H7 (cell line): ENCODE measurements around the gene KCNJ6. TPM values are rescaled to one million over a fixed set of nuclear protein-coding genes. Genes with fewer than 3 reads are reported as not detected.

Experiments used
- DNase-seq: peaks from one replicate; pipeline ENCODE4 v3.0.0; 2012
- H3K27me3 ChIP-seq: 2 replicates; pipeline ENCODE4 v1.6.0; 2011; ENCODE audit warnings: mild to moderate bottlenecking, low read length; ENCODE audit not compliant: control insufficient read depth, insufficient read depth
- H3K36me3 ChIP-seq: replicated peaks from 2 replicates; pipeline ENCODE4 v1.5.1; 2011; ENCODE audit warnings: low read length; ENCODE audit not compliant: control insufficient read depth, insufficient read depth
- H3K4me3 ChIP-seq: 2 replicates; pipeline ENCODE4 v1.5.1; 2011; ENCODE audit warnings: low read depth, mild to moderate bottlenecking, control low read depth, low read length, moderate library complexity; ENCODE audit not compliant: insufficient read depth
- total RNA-seq: library from RNA; depleted of rRNA; stranded (reverse); fragments of >200 nt; shearing (Covaris generic); gene quantifications from 2 replicates; pipeline ENCODE4 v1.2.3, GENCODE V29; 2014

KCNJ6 gene
- total RNA-seq, 1 experiment from 2014 or later = not detected

DNA sequence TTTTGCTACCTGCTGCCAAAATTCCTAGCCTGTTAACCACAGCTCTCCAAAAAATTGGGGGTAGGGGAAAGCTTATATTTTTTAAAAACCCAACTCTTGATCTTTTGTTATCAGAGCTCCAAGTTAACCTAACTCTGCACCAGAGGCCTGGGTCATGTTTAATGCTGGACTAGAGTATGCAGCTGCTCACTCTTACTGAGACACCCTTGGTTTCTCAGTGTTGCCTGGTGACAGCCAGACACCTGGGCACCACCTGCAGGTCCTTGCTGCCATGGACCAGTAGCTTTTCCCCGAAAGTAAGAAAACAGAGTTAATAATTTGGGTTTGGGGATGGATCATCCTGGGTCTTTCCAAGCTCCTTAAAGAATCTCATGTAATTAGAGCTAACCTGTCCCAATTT lies 30.1 kb downstream of the KCNJ6 start:
- no peaks in the 10 kb centered on the region for H3K36me3 ChIP-seq
- no peak for DNase-seq
- H3K27me3 ChIP-seq = no peaks in the 10 kb centered on the region
- H3K4me3 ChIP-seq = no peak overlapping the region

DNA sequence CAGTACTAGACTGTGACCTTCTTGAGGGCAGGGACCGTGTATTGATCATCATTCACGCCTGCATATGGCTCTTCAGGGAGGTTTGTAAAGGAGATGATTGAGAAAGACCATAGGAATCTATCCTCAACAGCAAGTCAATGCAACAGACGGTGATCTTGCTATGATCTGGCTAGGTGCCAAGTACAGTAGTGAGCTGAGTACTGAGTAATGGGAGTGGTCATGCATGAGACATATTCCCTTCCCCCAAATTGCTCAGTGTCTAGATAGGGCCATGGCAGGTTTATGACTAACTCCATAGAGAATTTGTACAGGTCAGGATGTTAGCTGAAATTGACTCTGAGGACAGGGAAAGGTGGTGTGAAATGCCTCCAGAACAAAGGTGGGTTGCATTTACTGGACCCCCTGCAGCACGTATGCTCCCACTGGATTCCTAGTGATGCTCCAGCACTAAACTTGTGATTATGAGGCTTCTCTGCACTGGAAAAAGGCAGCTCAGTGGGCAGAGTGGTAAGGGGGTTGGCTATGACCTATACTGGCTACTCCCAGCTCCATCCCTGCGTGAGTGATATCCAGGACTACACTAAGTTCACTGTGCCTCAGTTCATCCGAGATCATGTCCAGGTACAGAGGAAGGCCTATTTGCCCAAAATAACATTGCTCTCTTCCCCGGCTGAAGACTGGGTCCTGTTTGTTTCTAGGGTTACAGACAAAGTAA lies 37.2 kb downstream of the KCNJ6 start:
- Histone ChIP-seq H3K4me3 (no peak overlapping the region), H3K36me3 (no peaks in the 10 kb centered on the region)

DNA sequence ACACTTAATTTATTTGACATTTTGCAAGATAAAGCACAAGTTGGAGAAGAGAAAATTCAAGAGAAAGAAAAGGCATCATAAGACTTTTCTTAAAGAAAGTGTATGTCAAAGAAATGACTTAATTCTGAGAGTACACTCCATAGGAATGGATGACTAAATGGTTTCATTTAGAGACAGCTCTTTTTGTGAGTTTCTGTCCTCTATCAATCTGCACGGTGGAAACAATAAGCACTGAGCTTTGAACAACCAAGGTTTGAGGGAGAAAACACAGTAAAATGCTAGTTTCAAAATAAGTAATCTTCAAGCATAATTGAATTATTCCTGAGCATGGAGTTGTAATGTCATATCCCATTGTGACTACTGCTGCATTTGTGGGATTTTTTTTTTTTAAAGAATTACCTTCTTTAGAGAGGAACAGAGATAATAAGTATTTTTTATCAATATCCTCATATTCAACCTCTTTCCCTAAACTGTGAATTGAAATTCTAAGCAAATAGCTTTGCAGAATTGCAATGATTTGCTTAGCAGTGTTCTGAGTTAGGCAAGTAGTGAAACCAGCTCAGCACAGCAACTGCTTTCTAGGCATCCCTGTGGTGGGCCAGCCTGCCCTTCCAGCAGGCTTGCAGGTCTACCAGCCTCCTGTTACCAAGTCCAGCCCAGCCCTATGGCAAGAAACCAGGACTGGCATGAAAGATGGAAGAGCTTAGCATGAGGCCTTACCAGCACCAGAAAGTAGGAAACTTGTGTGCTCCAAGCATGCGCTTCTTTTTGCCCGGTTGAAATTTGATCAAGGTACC lies 38.2 kb downstream of the KCNJ6 start:
- Histone ChIP-seq H3K36me3 (no peaks in the 10 kb centered on the region), H3K4me3 (no peak overlapping the region), H3K27me3 (no peaks in the 10 kb centered on the region)
- no peak for DNase-seq

More for the DNA sequence above, 37.2 kb downstream of the KCNJ6 start:
- DNase-seq = no peak
- no peaks in the 10 kb centered on the region for H3K27me3 ChIP-seq

DNA sequence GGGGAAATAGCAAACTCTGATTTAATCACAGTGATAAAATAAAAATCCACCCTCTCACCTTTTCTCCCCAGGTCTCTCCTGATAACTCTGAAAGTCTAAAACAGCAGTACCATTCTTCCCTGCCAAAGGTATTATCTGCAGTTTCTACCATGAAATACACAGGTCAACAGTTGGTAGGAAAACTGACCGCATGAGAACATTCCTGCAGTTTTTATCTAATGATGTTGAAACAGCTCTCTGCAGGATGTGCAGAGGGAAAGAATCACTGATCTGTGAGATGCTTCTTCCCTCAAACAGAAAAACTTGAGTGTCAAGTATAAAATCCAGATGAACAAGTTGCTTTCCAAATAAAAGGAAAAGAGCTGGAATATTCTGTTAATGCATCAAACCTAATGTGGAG lies 39.1 kb downstream of the KCNJ6 start:
- DNase-seq = no peak
- no peak overlapping the region for H3K4me3 ChIP-seq
- no peaks in the 10 kb centered on the region for H3K36me3 ChIP-seq
- no peaks in the 10 kb centered on the region for H3K27me3 ChIP-seq

DNA sequence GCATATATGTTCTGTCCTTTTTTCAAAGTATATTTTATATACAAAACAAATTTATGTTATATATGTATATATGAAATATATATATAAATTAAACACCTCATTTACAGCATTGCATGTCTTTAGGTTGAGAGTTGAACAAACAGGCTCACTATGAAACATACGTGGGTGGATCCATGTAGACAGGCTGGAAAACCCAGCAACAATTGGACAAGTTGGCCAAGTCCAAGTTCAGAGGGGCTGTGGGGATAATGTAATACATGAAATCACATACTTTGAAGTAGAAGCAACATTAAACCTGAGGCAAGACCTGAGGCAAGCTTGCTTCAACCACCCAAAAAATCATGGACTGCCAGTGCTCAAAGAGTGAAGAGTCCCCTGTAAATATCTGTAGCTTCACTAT lies 39.7 kb downstream of the KCNJ6 start:
- DNase-seq = no peak
- no peak overlapping the region for H3K4me3 ChIP-seq
- H3K36me3 ChIP-seq = no peaks in the 10 kb centered on the region
- no peaks in the 10 kb centered on the region for H3K27me3 ChIP-seq

DNA sequence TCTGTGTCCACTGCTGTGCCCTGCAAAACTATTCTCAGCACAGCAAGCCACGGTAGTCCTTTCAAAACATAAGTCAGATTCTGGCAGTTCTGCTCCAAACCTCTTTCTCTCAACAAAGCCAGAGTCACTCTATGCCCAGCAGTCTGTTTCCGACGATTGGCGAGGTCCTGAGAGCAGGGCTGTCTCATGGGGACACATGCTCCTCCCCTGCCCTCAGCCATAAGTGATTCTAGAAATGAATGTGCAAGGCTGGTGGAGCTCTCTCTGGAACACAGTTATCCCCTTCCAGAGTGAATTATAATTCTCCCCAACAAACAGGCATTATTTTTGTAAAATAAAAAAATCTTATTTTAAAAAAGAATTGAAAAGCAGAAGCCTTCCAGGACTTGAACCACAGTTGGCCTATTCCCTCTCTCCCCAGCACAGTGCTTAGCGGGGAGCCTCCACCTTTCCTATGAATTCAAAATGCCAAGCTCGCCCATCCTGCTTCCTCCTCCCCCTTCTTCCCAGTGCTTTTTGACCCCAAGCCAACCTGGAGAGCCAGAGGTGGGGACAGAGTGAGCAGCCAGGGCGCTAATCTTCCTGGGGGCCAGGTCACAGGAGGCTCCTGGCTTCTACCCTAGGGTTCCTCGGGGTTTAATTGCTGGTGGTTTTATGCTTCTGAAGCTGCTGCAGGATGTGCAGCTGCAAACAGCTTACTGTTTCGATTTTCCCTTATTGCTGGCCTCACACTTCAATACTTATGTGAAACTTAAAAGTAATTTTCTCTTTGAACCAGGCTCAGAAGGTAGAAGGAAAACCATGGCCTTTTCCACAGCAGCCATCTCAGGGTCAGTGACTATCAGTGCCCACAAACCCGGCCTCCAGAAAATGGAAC lies 41.1 kb downstream of the KCNJ6 start:
- Histone ChIP-seq H3K4me3 (no peak overlapping the region), H3K27me3 (no peaks in the 10 kb centered on the region), H3K36me3 (no peaks in the 10 kb centered on the region)
- no peak for DNase-seq

DNA sequence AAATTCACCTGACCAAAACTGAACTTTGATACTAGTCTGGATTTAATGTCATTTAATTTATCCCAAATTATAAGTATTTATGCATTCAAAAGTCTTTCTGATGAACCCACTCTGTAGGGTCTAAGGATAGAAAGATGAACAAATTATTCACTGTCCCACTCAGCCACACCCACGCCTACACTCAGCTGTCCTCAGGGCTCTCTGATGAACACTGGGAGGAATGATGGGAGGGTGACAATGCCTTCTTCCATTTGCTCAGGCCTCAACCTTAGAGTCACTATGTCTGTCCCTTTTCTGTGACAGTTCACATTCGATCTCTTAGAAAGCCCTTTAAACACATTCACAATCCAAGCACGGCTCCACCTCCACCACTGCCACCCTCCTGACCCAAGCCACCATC lies 41.8 kb downstream of the KCNJ6 start:
- Histone ChIP-seq H3K27me3 (no peaks in the 10 kb centered on the region), H3K36me3 (no peaks in the 10 kb centered on the region), H3K4me3 (no peak overlapping the region)
- no peak for DNase-seq

DNA sequence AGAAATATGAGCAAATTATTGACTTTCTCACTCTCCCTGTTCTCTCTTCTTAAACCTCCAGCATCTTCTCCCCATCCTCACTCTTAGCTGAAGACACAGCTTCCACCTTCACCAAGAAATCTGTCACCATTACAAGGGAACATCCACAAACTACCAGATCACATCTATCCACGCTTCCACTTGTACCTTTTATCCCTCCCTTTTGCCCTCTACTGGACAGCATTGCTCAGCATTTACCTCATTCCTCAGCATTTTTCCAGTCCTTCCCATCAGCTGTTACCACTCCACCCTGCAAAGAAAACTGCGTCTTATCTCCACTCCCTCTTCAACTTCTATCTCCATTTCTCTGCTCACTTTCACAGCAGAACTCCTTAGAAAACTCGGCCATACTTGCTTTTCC lies 42.6 kb downstream of the KCNJ6 start:
- no peaks in the 10 kb centered on the region for H3K27me3 ChIP-seq
- H3K4me3 ChIP-seq = no peak overlapping the region
- peak; percentile 35 for DNase-seq
- H3K36me3 ChIP-seq = no peaks in the 10 kb centered on the region

DNA sequence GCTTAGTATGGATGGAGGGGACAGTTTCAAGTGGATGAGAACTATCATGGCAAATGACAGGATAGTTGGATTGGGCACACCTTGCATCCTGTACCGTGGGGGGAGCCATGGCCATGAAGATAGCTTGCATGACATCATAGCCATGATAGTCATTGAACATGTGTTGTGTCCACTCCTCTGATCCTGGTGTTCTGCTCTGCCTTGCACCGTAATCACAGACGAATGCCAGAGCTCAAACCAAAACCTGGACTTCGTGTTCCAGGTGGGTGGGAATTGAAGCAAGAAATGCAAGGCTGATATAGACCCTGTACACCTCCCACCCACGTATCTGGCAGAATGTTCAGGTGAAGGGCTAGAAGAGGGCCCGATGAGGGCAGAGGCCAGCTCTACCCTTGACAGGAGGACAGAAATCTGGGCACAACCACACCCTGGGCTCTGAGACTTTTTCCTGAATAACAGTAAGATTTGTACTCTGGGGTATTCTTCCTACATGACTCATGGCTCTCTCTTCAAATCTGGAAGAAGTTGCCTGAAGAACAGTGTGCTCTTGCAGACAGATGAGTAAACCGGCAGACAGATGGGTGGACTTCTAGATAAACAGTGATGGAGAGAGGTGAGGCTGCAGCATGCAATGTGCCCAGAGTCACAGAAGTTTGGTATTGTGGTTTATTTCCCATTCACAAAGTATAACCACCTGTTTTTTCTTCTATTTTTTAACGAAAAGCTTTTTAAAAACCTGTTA lies 45.0 kb downstream of the KCNJ6 start:
- H3K27me3 ChIP-seq = no peaks in the 10 kb centered on the region
- DNase-seq = no peak

DNA sequence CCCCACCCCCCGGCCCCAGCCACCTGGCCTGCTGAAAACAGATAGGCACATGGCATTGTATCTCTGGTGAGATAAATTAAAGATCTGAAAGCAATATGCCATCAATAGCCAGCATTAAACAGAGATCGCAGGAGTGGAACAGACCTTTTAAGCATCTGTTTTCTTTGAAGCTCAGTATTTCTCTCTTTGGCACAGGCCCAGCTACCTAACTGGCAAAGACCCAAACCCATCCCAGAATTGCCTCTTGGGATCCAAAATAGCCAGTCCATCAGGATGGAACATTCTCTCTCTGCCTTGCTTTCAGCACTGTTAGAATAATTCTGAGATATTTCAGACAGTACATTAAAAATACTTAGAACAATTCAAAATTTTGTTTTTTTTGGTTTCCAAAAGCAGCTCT lies 46.0 kb downstream of the KCNJ6 start:
- Histone ChIP-seq H3K4me3 (no peak overlapping the region), H3K36me3 (no peaks in the 10 kb centered on the region), H3K27me3 (no peaks in the 10 kb centered on the region)
- DNase-seq = no peak

More for the DNA sequence above, 45.0 kb downstream of the KCNJ6 start:
- no peak overlapping the region for H3K4me3 ChIP-seq
- no peaks in the 10 kb centered on the region for H3K36me3 ChIP-seq

DNA sequence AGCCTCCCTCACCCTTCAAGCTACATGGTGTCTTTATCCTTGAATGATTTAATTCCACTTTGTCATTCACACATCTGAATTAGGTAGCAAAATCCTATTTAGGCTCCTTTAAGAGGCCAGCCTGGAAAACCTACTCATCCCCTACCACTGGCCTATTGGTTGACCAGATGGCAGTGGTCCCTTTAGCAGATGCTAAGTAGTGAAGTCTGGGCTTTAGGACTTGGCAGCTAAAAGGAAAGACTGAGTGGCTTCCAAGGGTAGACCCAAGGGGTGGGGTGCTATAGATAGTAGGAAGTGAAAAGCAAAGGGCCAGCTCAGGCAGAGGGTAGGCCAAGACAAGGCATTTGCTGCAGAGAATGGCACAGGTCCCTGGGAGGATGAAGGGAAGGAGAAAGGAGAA lies 46.6 kb downstream of the KCNJ6 start:
- Histone ChIP-seq H3K27me3 (no peaks in the 10 kb centered on the region), H3K4me3 (no peak overlapping the region), H3K36me3 (no peaks in the 10 kb centered on the region)
- DNase-seq = no peak

DNA sequence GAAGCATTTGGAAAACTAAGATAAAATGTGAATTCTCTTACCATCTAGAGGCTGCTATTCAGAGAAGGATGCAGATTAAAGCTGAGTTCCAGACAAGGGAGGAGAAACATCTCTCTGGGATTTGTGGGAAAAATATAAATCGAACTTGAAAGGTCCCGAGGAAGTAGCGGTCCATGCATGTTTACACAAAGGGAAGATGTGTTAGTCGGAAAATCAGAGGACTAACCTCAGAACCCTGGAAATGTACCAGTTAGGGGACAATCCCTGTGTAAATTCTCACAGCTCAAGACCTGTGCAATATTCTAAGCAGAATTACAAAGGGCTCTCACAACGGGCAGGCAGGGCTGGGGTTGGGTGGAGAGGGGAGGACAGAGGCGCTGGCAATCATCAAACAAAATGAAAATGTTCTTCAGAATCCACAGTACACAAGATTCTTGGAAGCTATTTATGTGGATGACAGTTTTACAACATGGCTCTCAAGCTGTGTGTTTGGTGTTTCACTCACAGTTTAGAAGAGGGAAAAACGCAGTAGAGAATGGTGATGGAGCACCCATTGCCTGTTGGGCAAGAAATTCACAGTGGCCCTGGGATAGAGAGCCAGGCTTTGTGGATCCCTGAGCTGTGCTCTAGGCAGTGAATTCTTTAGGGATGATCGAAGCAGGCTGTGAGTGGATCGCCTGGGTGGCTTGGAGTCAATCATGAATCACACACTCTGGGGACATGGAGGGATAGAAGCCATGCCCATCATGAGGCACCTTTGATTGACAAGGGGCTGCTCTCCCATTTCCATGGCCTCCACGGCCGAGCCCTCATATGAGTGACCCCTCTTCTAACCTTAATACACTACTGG lies 47.6 kb downstream of the KCNJ6 start:
- Histone ChIP-seq H3K36me3 (no peaks in the 10 kb centered on the region), H3K4me3 (no peak overlapping the region), H3K27me3 (no peaks in the 10 kb centered on the region)
- DNase-seq = no peak

DNA sequence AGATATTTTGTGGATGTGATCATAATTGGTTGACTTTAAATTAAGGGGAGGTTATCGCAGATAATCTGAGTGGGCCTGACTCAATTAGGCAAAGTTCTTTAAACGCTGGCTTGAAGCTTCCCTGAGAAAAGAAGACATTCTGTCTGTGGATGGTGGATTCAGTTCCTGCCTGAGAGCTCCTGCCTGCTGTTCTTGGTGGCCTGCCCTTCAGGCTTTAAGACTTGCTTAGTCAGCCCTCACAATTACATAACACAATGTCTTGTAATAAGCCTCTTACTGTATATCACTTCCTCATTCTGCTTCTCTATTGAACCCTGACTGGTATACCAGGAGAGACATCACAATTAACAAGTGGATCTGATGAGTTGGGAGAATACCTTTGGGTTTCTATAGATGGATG lies 50.2 kb downstream of the KCNJ6 start:
- no peak for DNase-seq
- Histone ChIP-seq H3K4me3 (no peak overlapping the region), H3K27me3 (no peaks in the 10 kb centered on the region), H3K36me3 (no peaks in the 10 kb centered on the region)
